SIG-M5 treated with dmso at 0.1 percent for 504 hours (cell line): ENCODE results near the gene SLC9A6.
"Not testable (repeated sequence)": the region's sequence is repeated elsewhere in the genome, so short reads cannot be mapped to it uniquely, and the experiment has no call there.

Experiments
- DNase-seq: peaks from one replicate; lab custom pipeline; 2025; ENCODE audit not compliant: unreplicated experiment; lab: John Stamatoyannopoulos, UW

SLC9A6 gene

DNA sequence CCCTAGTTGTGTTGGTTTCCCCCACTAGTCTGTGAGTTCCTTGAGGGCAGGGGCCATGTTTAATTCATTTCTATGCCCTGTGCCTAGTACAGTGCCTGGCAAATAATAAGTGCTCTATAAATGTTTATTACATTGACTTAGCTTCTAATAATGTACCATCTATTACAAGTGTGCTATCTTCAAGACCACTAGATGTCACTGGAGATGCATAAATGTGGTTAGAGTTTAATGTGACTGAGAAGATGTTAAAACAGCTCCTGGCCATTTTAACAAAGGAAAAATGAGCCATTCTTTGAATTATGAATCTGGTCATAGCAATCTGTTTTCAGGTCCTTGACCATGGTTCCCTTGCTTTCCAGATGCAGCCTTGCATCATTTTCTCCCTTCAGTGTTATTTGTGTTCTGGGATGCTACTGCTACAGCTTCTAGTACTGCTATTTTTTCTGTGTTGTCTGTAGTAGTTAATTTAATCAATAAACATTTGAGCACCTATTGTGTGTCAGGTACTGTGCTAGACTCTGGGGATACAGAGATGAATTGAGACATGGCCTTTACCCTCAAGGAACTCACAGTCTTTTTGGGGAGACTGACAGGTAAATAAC, 43.2 kb downstream of the SLC9A6 start:
- DNase-seq, result peak; percentile 27

DNA sequence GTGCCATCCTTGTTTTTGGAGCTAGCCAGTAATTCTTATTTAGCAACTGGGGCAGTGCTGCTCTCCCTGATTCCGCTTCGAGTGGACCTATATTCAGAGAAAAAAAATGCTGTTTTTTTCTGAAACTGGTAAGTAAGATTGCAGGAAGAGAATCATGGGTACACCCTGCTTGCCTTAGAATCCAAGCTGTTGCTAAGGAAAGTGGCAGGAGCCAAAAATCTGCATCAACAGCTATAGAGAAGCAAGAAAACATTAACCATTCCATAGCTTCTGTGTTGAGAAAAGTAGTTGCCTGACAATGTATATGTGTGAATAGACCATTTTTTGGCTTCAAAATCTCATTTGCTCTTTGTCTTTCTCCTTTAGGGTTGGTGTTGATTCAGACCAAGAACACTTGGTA, 44.5 kb downstream of the SLC9A6 start:
- no peak for DNase-seq

DNA sequence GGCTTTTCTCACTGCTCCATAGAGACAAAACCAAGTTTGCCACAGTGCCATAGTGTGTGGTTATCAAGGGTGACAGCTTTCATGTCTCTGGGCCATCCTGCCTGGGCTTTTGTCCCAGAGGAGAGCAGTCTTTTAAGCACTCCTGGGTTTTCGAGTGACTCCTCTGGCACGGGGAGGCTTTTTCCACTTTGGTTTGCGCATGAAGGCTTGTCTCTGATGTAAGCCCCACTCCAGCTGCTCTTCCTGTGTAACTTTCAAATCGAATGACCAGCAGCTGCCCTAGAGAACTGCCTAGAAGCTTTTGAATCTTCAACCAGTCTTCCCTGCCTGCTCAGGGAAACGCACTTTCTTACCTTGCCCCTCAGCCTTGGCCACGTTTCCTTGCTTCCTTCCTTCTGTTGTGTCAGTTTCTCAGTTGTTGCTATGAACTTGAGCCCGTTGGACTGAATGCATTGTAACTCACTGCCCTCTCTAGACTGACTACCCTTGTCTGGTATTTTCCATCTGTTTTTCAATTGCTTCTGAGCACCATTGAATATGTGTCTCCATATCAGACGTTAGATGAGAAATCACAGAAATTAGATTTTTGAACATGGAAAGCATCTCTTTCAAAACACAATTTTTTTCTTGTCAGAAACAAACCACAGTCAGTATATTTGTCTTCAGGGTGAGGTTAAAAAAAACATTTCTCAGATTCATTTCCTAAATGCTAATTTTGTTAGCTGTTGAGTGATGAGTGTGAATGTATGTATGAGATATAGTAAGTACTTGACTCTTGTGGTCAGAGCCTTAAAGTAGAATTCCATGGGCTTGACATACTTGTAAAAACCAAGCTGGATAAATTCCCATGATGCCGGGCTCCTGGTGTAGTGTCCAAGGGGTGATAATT, 45.3 kb downstream of the SLC9A6 start:
- no peak for DNase-seq

DNA sequence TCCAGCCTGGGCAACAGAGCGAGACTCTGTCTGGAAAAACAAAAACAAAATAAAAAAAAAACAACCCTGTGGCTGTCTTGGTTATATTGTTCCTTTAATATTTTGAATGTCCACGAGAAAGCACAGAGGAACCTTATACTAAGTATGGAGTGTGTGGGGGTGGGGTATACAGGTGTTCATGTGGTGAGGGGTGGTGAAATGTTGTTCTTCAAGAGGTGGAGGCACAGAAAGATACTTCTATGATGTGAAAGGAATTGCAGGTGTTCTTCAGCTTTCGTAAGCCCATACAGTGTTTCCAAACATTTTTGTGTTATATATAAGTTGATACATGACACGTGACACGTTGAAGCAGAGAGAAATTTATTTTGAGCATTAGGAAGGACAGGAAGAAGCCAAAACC, 46.4 kb downstream of the SLC9A6 start:
- DNase-seq, result no peak

DNA sequence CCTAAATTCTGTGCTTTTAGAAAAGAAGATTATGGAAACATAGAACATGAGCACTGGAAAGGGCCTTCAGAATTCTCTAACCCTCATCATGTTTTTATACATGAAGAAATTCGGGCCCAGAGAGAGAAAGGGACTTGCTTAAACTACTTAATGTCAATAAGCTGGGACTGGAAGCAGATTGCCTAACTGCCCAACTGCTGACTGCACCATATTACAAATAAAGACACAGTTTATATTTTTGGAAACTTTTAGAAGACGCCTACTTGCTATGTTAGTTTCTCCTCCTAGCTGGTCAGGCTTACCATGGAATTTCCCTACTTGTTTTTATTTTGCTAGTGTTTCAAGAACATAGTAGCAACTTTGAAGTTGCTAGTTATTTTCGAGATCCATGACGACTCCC, 47.1 kb downstream of the SLC9A6 start:
- DNase-seq, result no peak

DNA sequence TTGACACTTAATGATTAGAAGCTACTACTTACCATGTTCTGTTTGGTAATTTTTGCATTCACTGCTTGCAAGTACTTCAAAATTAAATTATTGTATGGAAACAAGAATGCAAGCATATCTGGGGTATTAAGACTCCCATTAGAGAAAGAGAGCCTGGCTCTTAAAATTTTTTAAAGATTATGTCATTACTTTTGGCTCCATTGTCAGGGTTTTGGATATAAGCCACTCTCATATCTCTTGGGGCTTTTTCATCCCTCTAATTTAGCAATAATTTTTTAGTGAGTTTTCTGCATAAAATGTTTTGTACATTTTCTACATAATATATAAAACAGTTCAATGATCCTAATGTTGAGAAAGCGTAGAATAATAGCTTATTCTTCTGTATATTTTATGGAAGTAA, 49.4 kb downstream of the SLC9A6 start:
- DNase-seq, result no peak

DNA sequence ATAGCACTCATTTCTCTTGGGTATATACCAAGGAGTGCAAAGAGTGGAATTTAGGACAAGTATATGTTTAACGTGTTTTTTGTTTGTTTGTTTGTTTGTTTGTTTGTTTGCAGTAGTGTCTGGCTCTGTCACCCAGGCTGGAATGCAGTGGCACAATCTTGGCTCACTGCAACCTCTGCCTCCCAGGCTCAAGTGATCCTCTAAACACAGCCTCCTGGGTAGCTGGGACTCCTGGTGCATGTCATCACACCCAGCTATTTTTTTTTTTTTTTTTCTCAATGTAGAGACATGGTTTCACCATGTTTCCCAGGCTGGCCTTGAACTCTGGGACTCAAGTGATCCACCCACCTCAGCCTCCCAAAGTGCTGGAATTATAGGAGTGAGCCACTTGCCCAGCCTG, 50.4 kb downstream of the SLC9A6 start:
- no peak for DNase-seq

DNA sequence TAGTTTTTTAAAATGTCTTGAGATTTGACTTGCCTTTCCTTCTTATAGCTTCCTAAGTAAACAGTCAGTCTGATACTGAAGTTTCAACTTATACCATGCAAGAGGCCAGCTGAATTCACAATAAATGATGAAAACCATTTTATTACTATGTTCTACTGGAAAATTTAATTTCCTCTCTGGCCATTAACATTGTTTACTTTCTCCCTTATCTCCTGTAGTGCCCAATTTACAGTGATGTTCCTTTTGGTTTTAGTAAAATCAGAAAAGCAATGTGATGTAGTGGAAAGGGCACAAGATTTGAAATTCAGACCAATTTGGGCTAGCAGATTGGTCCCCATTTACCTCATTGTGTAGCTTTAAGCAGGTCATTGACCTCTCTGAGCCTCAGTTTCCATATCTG, 54.2 kb downstream of the SLC9A6 start:
- DNase-seq, result no peak

DNA sequence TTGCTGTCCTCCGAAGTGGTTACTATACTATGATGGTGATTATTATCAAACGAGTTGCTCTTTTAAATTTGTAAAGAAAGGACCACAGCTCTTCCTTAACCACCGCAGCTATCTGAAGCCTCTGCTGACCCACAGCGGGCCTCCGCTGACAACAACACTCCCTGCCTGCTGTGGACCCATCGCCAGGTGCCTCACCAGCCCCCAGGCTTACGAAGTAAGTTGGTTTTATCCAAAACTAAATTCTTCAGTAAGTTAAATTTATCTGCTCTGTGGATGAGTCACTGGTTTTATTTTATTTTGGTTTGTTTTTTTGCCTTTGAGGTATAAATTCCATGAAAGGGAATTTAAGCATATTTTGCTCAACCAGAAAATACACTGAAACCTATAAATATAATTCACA, 54.7 kb downstream of the SLC9A6 start:
- DNase-seq, result no peak

DNA sequence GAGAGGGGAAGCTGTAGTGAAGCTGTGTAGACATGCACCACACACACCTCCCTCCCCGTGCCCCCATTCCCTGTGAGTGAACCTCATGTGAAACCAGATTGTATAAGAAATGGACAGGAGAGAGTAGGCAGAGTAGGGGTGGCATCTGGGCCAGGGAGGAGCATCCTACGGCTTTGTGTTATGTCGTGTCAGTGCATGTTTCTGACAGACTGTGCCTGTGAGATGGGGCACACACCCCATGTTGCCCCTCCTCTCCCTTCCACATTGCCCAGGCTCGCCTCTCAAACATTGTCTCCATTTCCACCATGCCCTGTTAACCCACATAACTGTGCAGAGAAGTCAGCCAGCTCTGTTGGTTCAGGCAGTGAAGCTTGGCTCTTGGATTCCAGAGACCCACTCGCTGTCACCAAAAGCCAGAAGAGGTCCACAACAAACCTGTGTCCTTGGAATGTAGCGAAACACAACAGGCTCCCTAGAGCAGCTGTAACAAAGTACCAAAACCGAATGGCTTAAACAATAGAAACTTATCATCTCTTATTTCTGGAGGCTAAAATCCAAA, 56.1 kb downstream of the SLC9A6 start:
- DNase-seq, result no peak

DNA sequence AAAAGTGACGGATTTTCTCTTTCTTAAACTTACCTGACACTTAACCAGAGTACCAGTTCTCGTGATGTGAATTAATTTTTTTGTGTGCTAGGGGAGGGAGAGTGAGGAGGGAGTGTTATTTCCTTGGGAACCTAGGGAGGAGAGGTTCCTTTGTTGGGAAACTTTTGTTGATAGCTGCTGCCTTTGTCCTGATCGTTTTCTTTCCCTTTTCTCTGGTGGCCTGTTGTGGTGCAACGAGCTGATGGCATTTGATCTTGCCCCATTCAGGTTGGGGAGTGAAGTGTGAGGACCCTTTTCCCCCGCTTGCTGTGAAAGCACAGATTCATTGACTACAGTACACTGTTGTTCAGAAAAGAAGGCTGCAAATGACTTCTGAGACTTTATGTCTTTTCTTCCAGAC, 59.8 kb downstream of the SLC9A6 start:
- no peak for DNase-seq

DNA sequence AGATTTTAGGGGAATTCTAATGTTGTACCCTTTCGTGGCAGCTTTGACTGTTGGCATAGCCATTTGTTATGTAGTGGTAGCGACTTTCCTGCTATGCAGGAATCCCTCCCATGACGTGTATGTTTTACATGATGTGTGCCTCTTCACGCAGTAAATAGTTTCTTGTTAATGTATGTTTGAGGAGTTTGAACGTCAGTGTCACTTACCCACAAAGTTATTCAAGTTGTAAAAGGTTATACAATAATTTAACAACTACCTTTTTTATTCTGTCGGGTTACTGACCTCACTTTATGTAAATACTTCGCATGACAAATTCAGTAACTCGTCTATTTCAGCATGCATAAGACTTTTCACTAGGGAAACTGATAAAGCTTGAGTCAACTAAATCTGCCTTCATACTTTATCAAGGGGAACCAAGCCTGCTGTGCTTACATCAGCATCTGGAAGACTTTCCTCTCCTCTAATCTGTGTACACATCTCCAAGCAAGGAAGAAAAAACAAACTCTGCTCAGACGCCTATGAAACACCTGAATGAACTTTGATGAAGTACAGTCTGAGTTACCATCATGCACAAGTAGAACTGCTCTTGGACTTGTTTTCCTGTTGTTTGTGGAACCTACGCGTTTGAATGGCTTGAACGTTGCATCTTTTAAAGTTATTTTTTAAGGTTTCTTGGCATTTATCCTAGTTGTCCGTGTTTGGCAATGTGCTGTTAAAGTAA, 61.2 kb downstream of the SLC9A6 start:
- DNase-seq, result no peak

DNA sequence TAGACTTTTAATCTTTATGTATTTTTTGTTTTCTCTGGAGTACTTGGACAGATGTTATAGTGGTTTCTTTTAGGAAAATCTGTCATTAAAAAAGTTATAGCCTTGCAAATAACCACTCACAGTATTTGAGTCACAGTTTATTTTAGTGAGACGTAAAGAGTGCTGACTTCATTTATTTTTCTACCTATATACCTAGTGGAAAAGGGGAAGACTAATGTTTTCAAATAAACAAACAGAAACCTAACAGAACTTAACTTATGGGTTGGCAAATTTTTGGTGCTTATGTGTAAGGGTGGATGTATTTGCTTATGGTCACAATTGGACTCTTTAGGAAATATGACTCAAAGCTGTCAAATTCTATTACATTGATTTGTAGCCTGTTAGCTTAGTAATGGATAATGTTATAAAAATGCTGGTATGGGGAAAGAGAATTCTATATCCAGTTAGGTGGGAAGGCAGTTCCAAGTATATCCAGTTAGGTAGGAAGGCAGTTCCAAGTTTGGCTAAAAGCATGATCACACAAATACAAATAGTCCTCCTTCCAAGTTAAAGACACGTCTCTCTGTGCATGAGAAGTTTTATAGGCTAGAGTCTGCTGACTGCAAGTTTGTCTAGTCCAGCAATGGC, 61.9 kb downstream of the SLC9A6 start:
- no peak for DNase-seq

DNA sequence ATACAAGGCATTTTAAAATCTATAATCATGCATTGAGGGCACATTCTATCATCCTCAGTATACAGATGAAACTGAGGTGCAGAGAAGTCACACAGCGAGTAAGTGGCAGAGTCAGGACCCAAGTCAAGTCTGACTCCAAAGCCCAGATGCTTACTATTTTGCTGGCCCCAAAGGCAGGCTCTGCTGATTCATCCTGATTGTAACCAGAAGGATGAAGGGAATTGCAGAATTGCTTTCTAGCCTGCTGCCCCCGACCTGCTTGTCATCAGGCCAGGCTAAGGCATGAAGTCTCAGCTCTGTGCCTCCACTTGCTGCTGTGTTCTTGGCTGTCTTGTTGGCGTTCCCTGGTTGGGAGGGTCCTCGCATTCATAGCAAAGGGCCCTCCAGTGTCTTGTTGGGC, 62.7 kb downstream of the SLC9A6 start:
- DNase-seq, result no peak

DNA sequence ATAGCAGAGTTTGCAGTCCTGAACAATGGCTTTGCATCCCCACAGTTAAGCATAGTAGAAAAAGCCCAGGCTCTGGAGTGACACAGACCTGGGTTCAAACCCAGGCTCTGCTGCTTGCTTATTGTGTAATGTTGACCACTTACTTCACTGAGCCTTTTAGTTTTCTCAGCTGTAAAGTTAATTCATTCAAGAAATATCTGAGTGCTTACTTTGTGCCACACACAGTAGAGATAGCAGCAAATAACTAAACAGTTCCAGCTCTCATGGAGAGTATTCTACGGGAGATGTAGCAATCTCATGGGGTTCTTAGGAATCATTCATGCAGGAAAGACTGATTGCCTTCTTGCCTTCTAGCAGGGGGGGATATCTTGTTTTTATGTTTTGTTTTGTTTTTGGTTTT, 63.2 kb downstream of the SLC9A6 start:
- DNase-seq, result no peak

DNA sequence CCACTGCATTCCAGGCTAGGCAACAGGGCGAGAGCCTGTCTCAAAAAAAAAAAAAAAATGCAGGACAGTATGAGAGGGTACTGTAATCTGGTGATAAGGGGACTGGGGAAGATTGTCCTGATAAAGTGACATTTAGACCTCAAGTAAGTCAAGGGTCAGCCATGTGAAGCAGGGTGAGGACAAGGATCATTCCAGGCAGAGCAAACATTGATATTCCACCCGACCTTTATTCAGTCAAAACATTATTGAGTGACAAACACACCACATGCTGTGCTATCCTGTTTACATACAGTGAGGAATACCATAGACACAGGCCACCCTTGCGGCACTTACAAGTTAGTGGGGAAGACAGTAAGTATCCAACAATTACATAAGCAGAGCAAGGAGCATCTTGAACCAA, 64.4 kb downstream of the SLC9A6 start:
- no peak for DNase-seq

DNA sequence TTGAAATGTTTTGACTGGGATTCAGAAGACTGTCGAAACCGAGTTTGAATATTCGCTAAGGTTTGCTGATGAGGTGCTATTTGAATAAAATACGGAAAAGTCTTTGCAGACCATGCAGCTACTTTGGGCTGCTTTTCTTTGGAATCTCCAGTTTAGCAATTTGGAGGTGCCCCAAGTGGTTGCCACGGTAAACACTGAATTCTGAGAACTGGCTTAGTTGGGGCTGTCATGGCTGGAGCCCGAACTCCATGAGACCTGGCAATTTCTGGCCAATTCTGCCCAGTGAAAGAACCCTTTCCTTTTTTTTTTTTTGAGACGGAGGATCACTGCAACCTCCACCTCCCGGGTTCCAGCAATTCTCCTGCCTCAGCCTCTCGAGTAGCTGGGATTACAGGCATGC, 65.6 kb downstream of the SLC9A6 start:
- DNase-seq, result not testable (repeated sequence)

DNA sequence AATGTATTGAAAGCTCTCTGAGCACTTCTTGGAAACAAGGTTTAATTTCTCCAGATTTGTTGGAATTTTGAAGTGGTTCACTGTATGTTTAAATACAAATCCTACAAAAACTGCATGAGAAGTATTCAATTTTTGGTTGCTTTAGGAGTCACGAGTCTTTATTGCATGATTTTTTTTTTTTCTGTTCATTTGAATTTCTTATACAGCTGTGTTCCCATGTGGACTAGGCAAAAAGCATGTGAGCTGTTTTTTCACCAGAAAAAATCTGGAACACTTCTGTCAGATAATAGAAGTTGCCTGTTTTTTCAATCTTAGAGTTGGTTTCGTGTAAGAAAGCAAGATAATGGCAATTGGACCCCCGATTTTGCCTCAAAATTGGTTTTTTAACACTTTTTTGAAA, 66.4 kb downstream of the SLC9A6 start:
- DNase-seq, result no peak

DNA sequence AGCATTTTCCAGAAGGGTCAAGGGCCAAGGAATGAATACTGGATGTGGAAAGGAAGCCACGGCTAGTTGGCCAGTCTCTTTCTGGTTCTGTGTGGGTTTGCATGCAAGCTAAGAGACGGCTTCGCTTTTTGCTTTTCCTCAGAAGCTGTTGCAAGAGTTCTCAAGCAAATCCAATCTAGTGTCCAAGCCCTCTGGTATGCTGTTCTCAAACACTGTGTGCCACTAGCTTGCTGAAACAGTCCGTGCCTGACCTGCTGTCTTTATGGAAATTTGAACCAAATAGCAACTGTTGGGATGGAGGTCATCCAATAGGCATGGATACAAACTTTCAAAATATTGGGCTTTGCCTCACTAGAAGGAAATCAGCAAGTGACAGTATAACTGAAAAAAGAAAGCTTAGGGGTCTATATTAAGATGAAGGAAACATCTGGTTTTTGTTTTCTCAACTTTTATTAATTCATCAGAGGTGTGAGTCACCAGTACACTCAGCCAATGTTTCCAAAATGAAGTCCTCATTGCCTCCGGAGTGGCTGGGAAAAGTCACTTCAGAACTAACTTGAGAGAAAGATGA, 70.5 kb downstream of the SLC9A6 start:
- no peak for DNase-seq

DNA sequence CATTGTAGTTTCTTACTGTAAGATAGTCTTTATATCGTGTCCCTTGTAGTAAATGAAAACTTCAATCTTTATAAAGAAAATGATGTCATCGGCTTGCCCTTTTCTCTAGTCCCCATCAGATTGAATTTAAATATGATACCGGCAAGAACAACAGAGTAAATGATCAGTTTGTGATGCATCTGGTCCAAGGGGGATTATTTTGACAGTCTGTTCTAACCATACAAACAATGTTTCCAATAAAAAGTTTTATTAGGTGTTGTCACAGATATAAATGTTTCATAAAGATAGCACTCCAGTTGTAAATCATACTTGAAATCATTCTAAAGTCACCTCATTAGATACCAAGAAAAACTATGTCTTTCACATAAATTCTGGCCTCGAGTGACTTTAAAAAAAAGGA, 72.3 kb downstream of the SLC9A6 start:
- no peak for DNase-seq

DNA sequence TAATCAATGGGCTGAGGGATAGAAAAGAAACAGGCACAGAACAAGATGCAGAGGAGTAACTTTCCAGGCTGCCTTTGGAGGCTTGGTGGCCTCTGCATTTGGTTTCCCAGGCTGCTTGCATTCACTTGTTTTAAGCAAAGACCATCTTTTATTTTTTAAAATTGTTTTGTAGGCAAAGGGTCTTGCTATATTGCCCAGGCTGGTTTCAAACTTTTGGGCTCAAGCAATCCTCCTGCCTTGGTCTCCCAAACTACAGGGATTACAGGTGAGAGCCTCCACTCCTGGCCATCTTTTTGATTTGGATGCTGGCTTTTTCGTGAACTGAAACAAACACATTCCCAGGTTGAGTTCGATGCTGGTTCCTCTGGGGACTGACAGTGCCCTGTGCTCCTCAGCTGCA, 74.1 kb downstream of the SLC9A6 start:
- DNase-seq, result no peak
